ENCODE results near the gene MSRB2.
A peak's percentile ranks its signal among the peaks of the same experiment; 100 is the strongest.

The MSRB2 gene

DNA sequence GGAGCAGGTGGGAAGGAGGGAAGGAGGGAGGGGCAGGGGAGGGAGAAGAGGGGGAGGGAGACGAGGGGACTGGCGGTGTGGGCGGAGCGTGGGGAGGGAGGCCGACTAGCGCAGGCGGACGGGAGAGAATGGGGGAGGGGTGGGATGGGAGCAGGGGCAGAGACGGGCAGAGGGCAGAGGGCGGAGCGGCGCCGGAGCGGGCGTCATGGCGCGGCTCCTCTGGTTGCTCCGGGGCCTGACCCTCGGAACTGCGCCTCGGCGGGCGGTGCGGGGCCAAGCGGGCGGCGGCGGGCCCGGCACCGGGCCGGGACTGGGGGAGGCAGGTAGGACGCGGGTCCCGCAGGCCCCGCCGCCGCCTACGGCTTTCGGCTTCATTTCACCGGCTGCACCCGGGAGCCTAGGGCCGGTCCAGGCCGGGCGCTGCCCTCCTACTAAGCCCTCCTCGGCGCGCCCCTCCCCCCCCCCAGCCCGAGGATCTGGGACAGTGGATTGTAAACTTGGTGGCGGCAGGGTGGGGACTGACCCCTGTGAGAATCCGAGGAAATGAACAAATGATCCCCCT lies at the start of gene MSRB2:
Gene MSRB2 (plus strand): TSS at position 176 of the 562 bp plus-strand sequence. CDS start 30 bp downstream, at position 206.
- peak; percentile 97 for DNase-seq (ENCODE audit: low read depth)

DNA sequence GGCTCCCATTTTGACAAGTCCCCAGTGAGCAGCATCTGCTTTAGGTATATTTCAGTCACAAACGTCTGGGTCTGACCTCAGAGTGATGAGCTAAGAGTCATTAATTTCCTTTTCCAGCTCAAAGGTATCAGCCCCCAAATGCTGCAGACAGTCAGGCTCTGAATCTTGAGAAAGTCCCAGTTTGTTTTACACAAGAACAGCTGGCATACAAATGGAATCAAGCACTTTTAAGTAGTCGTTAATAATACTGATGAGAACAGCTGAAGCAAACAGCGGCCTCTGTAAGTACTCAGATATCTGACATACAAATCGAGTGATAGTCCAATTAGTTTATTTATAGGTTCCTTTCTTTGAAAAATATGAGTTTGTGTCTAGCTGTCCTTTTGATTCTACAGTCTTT lies 49.4 kb upstream of the MSRB2 start:
- Histone ChIP-seq H3K4me1 (ENCODE audit: control insufficient read depth, insufficient read depth, low read length) (no peaks in the 10 kb centered on the region), H3K9ac (ENCODE audit: low read length) (no peak overlapping the region), H3K4me3 (ENCODE audit: low read length) (no peak overlapping the region), H3K36me3 (ENCODE audit: control insufficient read depth, insufficient read depth, low read length, severe bottlenecking) (no peaks in the 10 kb centered on the region), H3K9me3 (ENCODE audit: control insufficient read depth, low read length) (no peaks in the 10 kb centered on the region), H3K27me3 (replicated peaks; ENCODE audit: control insufficient read depth, insufficient read depth, low read length) (no peaks in the 10 kb centered on the region)
- DNase-seq (ENCODE audit: low read depth): no peak

More for the DNA sequence above, at the start of gene MSRB2:
- H3K4me1 ChIP-seq (ENCODE audit: control insufficient read depth, insufficient read depth, low read length): peaks cover 16% of the 10 kb centered on the region
- peak within 1 kb of the TSS; percentile 86 for H3K9ac ChIP-seq (ENCODE audit: low read length)
- H3K27me3 ChIP-seq (replicated peaks; ENCODE audit: control insufficient read depth, insufficient read depth, low read length): no peaks in the 10 kb centered on the region
- H3K4me3 ChIP-seq (ENCODE audit: low read length): peak within 1 kb of the TSS; percentile 86
- no peaks in the 10 kb centered on the region for H3K36me3 ChIP-seq (ENCODE audit: control insufficient read depth, insufficient read depth, low read length, severe bottlenecking)
- peaks cover 29% of the 10 kb centered on the region for H3K9me3 ChIP-seq (ENCODE audit: control insufficient read depth, low read length)

DNA sequence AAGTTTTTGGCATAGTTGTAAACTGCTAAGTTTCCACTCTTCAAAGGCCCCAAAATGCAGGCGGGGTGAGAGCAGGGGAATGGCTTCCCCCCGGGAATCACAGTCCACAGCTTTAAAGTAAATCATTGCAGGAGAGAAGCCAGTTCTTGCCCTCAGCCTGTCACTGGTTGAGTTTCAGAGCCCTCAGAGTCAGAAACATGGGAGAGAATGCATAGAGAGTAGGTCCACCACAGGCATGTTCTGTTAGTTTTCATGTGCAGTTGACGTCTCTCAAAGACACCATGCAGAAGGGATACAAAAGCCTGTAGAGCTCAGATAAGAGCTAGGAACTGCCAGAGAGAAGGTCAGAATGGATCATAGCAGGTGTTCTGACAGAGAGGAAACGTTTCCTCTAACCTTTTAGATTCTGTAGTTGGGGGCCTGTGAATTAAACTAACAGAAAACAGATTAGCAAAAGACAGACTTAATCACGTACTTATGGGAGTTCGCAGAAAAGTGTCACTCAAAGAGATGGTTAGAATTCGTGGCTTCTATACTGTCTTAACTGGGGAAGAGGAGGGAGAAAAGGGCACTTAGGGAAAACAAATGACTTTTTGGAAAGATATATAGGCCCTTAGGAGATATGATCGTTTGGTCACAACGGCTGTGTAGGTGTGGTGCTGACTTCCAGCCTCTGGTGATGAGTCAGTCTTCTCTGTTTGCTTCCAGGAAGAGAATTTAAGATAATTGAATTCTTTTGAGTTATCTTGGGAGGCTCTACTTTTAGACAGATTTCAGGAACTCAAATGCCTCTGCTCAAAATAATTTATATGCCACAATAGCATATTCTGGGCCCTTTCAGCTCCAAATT lies 48.0 kb upstream of the MSRB2 start:
- peaks cover 4% of the 10 kb centered on the region for H3K27me3 ChIP-seq (replicated peaks; ENCODE audit: control insufficient read depth, insufficient read depth, low read length)
- H3K4me1 ChIP-seq (ENCODE audit: control insufficient read depth, insufficient read depth, low read length): no peaks in the 10 kb centered on the region
- H3K36me3 ChIP-seq (ENCODE audit: control insufficient read depth, insufficient read depth, low read length, severe bottlenecking): no peaks in the 10 kb centered on the region
- DNase-seq (ENCODE audit: low read depth): no peak
- H3K4me3 ChIP-seq (ENCODE audit: low read length): no peak overlapping the region
- no peaks in the 10 kb centered on the region for H3K9me3 ChIP-seq (ENCODE audit: control insufficient read depth, low read length)
- H3K9ac ChIP-seq (ENCODE audit: low read length): no peak overlapping the region

DNA sequence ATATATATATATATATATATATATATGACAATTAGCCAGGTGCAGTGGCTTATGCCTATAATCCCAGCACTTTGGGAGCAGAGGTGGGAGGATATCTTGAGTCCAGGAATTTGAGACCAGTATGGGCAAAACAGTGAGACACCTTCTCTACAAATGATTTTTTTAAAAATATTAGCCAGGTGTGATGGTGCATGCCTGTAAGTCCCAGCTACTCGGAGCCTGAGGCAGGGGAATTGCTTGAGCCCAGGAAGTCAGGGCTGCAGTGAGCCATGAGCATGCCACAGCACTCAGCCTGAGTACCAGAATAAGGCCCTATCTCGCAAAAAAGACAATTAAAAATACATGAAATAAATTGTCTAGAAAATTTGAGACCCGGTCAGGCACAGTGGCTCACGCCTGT lies 47.2 kb upstream of the MSRB2 start:
- Histone ChIP-seq H3K9me3 (ENCODE audit: control insufficient read depth, low read length) (no peaks in the 10 kb centered on the region), H3K9ac (ENCODE audit: low read length) (no peak overlapping the region), H3K4me3 (ENCODE audit: low read length) (no peak overlapping the region), H3K4me1 (ENCODE audit: control insufficient read depth, insufficient read depth, low read length) (no peaks in the 10 kb centered on the region), H3K27me3 (replicated peaks; ENCODE audit: control insufficient read depth, insufficient read depth, low read length) (peaks cover 4% of the 10 kb centered on the region), H3K36me3 (ENCODE audit: control insufficient read depth, insufficient read depth, low read length, severe bottlenecking) (no peaks in the 10 kb centered on the region)
- no peak for DNase-seq (ENCODE audit: low read depth)

DNA sequence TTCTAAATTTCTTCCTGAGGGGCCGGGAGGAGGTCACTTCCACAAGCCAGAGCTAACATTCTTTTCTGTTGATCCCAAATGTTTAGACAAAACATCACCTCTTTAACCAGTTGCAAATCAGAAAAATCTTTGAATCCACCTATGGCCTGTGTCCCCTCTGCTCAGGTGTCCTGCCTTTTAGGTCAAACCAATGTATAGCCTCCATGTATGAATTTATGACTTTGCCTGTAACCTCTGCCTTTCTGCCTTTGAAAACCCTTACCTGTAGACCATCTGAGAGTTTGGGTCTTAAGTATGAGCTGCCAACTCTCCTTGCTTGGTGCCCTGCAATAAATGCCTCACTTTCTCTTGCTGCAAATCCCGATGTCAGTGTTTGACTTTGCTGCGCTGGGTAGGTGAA lies 44.1 kb upstream of the MSRB2 start:
- H3K4me3 ChIP-seq (ENCODE audit: low read length): no peak overlapping the region
- H3K4me1 ChIP-seq (ENCODE audit: control insufficient read depth, insufficient read depth, low read length): no peaks in the 10 kb centered on the region
- H3K36me3 ChIP-seq (ENCODE audit: control insufficient read depth, insufficient read depth, low read length, severe bottlenecking): no peaks in the 10 kb centered on the region
- peaks cover 14% of the 10 kb centered on the region for H3K27me3 ChIP-seq (replicated peaks; ENCODE audit: control insufficient read depth, insufficient read depth, low read length)
- H3K9me3 ChIP-seq (ENCODE audit: control insufficient read depth, low read length): no peaks in the 10 kb centered on the region
- no peak for DNase-seq (ENCODE audit: low read depth)
- H3K9ac ChIP-seq (ENCODE audit: low read length): no peak overlapping the region

DNA sequence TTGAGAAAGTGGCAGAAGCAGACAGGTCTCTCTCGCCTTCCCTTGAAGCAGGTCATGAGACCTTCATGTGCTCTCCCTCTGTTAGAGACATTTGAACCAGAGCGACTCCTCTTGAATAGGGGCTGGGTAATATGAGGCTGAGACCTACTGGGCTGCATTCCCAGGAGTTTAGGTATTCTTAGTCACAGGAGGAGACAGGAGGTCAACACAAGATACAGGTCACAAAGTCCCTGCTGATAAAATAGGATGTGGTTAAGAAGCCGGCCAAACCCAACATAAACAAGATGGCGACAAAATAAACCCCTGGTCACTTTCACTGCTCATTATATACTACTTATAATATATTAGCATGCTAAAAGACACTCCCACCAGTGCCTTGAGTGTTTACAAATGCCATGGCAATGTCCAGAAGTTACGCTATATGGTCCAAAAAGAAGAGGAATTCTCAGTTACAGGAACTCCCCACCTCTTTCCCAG lies 43.5 kb upstream of the MSRB2 start:
- no peak for DNase-seq (ENCODE audit: low read depth)
- Histone ChIP-seq H3K4me3 (ENCODE audit: low read length) (no peak overlapping the region), H3K4me1 (ENCODE audit: control insufficient read depth, insufficient read depth, low read length) (no peaks in the 10 kb centered on the region)

DNA sequence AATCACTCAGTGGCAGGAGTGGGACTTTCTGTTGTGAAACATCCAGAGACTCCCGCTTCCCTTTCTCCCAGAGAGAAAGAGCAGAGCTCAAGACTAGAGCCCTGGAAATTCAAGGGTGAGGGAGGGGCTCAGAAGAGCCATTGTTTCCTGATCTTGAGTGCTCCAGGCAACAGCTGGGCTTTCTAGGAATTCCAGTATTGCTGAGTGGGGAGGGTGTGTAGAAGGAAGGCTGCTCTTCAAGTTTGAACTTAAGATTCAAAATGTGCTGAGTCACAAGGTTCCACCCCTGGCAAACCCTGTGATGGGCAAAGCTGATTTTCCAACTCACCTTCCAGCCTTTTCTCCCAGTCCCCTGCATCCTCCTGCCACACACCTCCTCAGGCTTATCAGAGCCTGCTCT lies 42.3 kb upstream of the MSRB2 start:
- Histone ChIP-seq H3K4me3 (ENCODE audit: low read length) (no peak overlapping the region), H3K4me1 (ENCODE audit: control insufficient read depth, insufficient read depth, low read length) (no peaks in the 10 kb centered on the region)
- no peak for DNase-seq (ENCODE audit: low read depth)

More for the DNA sequence above, 43.5 kb upstream of the MSRB2 start:
- no peak overlapping the region for H3K9ac ChIP-seq (ENCODE audit: low read length)
- H3K36me3 ChIP-seq (ENCODE audit: control insufficient read depth, insufficient read depth, low read length, severe bottlenecking): no peaks in the 10 kb centered on the region
- peaks cover 17% of the 10 kb centered on the region for H3K27me3 ChIP-seq (replicated peaks; ENCODE audit: control insufficient read depth, insufficient read depth, low read length)
- H3K9me3 ChIP-seq (ENCODE audit: control insufficient read depth, low read length): no peaks in the 10 kb centered on the region

DNA sequence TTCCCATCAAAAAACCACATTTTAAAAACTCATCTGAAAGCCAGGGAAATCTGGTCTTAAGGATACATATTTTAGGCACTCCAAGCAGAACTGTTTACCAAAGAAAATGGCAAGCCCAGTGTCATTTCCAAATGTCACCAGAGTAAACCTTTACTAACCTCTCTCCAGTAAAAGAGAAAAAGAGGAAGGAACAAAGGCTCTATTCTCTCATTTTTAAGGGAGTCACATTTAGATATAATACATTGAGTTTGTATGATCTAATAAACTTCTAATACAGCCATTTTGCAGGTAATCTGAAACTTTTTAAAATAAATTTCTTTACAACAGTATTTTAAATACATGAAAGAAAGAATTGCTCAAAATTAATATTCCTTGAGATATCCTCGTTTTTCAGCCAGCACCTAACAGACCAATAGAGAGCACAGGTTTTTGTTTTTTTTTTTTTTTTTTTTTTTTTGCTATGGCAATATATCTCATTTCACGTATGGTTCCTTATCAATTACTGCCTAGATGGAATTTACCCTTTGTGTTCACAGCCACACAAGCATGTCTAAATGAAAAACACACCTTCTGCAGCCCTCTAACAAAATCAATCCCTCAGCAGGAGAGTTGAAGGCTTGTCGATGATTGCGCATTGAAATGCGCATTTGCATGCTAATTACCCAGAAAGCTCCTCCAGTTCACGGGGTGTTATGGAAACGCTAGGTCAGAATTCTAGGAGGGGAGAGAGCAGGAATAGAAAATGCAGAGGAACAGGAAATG lies 39.8 kb upstream of the MSRB2 start:
- DNase-seq (ENCODE audit: low read depth): no peak
- Histone ChIP-seq H3K36me3 (ENCODE audit: control insufficient read depth, insufficient read depth, low read length, severe bottlenecking) (no peaks in the 10 kb centered on the region), H3K27me3 (replicated peaks; ENCODE audit: control insufficient read depth, insufficient read depth, low read length) (peaks cover 29% of the 10 kb centered on the region), H3K9me3 (ENCODE audit: control insufficient read depth, low read length) (peaks cover 13% of the 10 kb centered on the region), H3K4me3 (ENCODE audit: low read length) (no peak overlapping the region), H3K4me1 (ENCODE audit: control insufficient read depth, insufficient read depth, low read length) (no peaks in the 10 kb centered on the region), H3K9ac (ENCODE audit: low read length) (no peak overlapping the region)

More for the DNA sequence above, 42.3 kb upstream of the MSRB2 start:
- H3K27me3 ChIP-seq (replicated peaks; ENCODE audit: control insufficient read depth, insufficient read depth, low read length): peaks cover 24% of the 10 kb centered on the region
- no peak overlapping the region for H3K9ac ChIP-seq (ENCODE audit: low read length)
- no peaks in the 10 kb centered on the region for H3K36me3 ChIP-seq (ENCODE audit: control insufficient read depth, insufficient read depth, low read length, severe bottlenecking)
- peaks cover 5% of the 10 kb centered on the region for H3K9me3 ChIP-seq (ENCODE audit: control insufficient read depth, low read length)

DNA sequence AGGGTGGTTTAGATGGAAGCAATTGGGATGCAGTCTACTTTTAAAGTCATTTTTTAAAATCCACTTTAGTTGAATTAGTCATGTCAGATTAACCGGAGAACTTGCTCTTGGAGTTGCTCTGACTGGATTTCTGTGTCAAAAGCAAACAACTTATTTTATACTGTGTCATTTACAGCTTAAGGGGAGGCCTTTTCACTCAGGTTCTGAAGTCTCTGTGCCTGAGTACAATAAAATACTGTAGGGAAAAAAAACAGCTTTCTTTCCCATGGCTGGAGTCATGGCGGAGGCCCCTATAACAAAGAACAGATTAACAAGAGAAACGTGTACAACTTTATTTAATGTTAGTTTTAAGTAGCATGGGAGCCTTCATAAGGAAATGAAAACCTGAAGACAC lies 39.2 kb upstream of the MSRB2 start:
- H3K9me3 ChIP-seq (ENCODE audit: control insufficient read depth, low read length): peaks cover 13% of the 10 kb centered on the region
- no peaks in the 10 kb centered on the region for H3K36me3 ChIP-seq (ENCODE audit: control insufficient read depth, insufficient read depth, low read length, severe bottlenecking)
- H3K4me1 ChIP-seq (ENCODE audit: control insufficient read depth, insufficient read depth, low read length): no peaks in the 10 kb centered on the region
- H3K9ac ChIP-seq (ENCODE audit: low read length): no peak overlapping the region
- H3K27me3 ChIP-seq (replicated peaks; ENCODE audit: control insufficient read depth, insufficient read depth, low read length): peaks cover 29% of the 10 kb centered on the region
- H3K4me3 ChIP-seq (ENCODE audit: low read length): no peak overlapping the region
- no peak for DNase-seq (ENCODE audit: low read depth)

DNA sequence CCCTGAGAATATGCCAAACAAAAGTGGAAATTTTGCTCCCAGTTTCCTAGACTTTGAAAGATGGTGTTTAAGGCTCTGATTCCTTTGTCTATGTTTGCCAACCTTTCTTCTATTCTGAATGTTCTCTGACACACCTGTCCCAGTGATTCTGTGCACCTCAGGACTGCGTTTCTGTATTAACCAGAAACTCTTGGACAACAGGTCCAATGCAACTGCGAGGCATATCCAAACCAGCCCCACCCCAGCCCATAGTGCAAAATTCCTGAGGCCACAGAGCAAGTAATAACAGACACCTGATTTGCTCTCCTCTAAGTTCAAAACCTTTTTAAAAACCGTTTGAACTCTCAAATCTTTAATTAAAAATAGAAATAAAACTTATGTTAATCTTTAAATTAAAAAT lies 37.0 kb upstream of the MSRB2 start:
- Histone ChIP-seq H3K4me1 (ENCODE audit: control insufficient read depth, insufficient read depth, low read length) (peaks cover 5% of the 10 kb centered on the region), H3K36me3 (ENCODE audit: control insufficient read depth, insufficient read depth, low read length, severe bottlenecking) (no peaks in the 10 kb centered on the region), H3K27me3 (replicated peaks; ENCODE audit: control insufficient read depth, insufficient read depth, low read length) (peaks cover 26% of the 10 kb centered on the region), H3K4me3 (ENCODE audit: low read length) (no peak overlapping the region), H3K9ac (ENCODE audit: low read length) (no peak overlapping the region), H3K9me3 (ENCODE audit: control insufficient read depth, low read length) (peaks cover 13% of the 10 kb centered on the region)
- no peak for DNase-seq (ENCODE audit: low read depth)

DNA sequence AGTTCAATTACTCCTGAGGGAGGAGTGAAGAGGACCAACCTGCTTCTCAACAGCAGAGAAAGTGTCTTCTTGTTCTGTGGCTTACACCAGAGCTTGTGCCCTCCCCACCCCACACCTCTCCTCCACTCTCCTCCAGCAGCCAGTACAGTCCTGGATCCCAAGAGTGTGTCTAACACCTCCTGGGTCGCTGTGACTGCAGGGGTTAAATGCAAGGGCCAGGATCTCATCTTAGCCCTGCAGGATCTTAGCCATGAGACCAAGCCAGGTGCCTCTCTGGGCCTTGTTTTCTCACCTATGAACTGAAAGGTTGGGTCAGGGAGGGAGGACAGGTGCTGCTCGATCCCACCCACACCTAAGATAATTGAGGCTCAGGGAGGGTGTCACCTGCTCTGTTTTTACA lies 34.5 kb upstream of the MSRB2 start:
- DNase-seq (ENCODE audit: low read depth): no peak
- H3K9ac ChIP-seq (ENCODE audit: low read length): no peak overlapping the region
- no peaks in the 10 kb centered on the region for H3K36me3 ChIP-seq (ENCODE audit: control insufficient read depth, insufficient read depth, low read length, severe bottlenecking)
- peaks cover 13% of the 10 kb centered on the region for H3K4me1 ChIP-seq (ENCODE audit: control insufficient read depth, insufficient read depth, low read length)
- H3K9me3 ChIP-seq (ENCODE audit: control insufficient read depth, low read length): peaks cover 13% of the 10 kb centered on the region
- H3K4me3 ChIP-seq (ENCODE audit: low read length): no peak overlapping the region
- peaks cover 15% of the 10 kb centered on the region for H3K27me3 ChIP-seq (replicated peaks; ENCODE audit: control insufficient read depth, insufficient read depth, low read length)

Measured in adipocyte (in vitro differentiated cells).